Thoracic aorta (tissue), 2 donors: ENCODE data around the gene MARCHF9. TPM values are rescaled to one million over a fixed set of nuclear protein-coding genes. Genes with fewer than 3 reads are reported as not detected.

Source experiments
- ATAC-seq: fragments of 150-250 bp; one replicate; pipeline ENCODE4 v1.8.0; 2017; ENCODE audit warnings: low read depth; ENCODE audit not compliant: insufficient number of reproducible peaks, low FRiP score
- DNase-seq: peaks from one replicate; pipeline ENCODE4 v3.0.0-alpha.2; 2020; ENCODE audit warnings: low spot score
- H3K27ac ChIP-seq, 2 donors: fragments of 200-600 bp; sonication (generic); 1 replicate in 1 of 2; 2 replicates in 1 of 2; pipeline ENCODE4 v1.5.1; 2016; ENCODE audit warnings: mild to moderate bottlenecking in 2 of 2, moderate library complexity in 2 of 2
- H3K27me3 ChIP-seq: fragments of 200-600 bp; sonication (generic); replicated peaks from 2 replicates; pipeline ENCODE4 v1.6.0; 2016; ENCODE audit warnings: mild to moderate bottlenecking; ENCODE audit not compliant: insufficient read depth
- H3K36me3 ChIP-seq: fragments of 200-600 bp; sonication (generic); one replicate; pipeline ENCODE4 v1.5.1; 2016
- H3K4me1 ChIP-seq, 2 donors: fragments of 200-600 bp; sonication (generic); 1 replicate in 1 of 2; 2 replicates in 1 of 2; pipeline versions ENCODE4 v1.5.1 to v1.6.0; 2016; ENCODE audit warnings: low read depth in 2 of 2, mild to moderate bottlenecking in 1 of 2; ENCODE audit not compliant: control insufficient read depth in 1 of 2
- H3K4me3 ChIP-seq: fragments of 200-600 bp; sonication (generic); 2 replicates; pipeline ENCODE4 v1.5.1; 2016; ENCODE audit warnings: mild to moderate bottlenecking
- H3K9me3 ChIP-seq: fragments of 200-600 bp; sonication (generic); 2 replicates; pipeline ENCODE4 v1.5.1; 2016
- total RNA-seq, 2 donors: library from RNA; depleted of rRNA; stranded (reverse); fragments of >200 nt; gene quantifications; one replicate each; pipeline versions ENCODE4 v1.1.0 to v1.2.3, GENCODE V29; 2016
- TF ChIP-seq, protein P1 (sequence below): fragments of 200-600 bp; sonication (generic); IDR thresholded peaks from one replicate; pipeline ENCODE4 v1.5.1; 2019; ENCODE audit warnings: antibody characterized with exemption

The MARCHF9 gene
- total RNA-seq, 2 donors from 2014 or later: 8.8 to 11.2 TPM

DNA sequence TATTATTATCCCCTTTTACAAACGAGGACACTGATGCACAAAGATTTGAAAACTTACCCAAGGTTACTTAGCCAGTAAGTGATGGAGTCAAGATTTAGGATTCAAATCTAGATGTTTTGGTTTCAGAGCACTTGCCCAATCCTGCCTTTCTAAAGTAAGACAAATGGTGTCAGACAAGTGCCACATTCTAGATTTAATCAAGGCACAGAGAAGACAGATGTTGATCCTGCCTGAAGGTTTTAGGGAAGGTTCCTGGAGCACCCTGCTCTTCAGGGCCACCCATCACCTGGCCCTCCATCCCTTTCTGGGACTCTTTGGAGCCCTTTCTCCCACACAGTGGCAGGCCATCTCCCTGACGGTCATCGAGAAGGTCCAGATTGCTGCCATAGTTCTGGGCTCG, 2.9 kb downstream of the MARCHF9 start:
- ATAC-seq (no peak), DNase-seq (no peak)
- H3K36me3 ChIP-seq: peaks cover 14% of the 10 kb centered on the region
- no peaks in the 10 kb centered on the region for H3K9me3 ChIP-seq
- H3K4me1 ChIP-seq: peaks cover 15 to 20% of the 10 kb centered on the region in 2 donors
- H3K4me3 ChIP-seq: no peak overlapping the region
- TF ChIP-seq, protein P1, sequence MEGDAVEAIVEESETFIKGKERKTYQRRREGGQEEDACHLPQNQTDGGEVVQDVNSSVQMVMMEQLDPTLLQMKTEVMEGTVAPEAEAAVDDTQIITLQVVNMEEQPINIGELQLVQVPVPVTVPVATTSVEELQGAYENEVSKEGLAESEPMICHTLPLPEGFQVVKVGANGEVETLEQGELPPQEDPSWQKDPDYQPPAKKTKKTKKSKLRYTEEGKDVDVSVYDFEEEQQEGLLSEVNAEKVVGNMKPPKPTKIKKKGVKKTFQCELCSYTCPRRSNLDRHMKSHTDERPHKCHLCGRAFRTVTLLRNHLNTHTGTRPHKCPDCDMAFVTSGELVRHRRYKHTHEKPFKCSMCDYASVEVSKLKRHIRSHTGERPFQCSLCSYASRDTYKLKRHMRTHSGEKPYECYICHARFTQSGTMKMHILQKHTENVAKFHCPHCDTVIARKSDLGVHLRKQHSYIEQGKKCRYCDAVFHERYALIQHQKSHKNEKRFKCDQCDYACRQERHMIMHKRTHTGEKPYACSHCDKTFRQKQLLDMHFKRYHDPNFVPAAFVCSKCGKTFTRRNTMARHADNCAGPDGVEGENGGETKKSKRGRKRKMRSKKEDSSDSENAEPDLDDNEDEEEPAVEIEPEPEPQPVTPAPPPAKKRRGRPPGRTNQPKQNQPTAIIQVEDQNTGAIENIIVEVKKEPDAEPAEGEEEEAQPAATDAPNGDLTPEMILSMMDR: no peak
- H3K27ac ChIP-seq: no peak overlapping the region
- no peaks in the 10 kb centered on the region for H3K27me3 ChIP-seq

GRCh38 chr12:57758552-57759359, 3.9 kb downstream of the MARCHF9 start:
- Histone ChIP-seq H3K4me3 (no peak overlapping the region), H3K27ac (no peak overlapping the region), H3K4me1 (peaks cover 12 to 17% of the 10 kb centered on the region in 2 donors), H3K9me3 (no peaks in the 10 kb centered on the region), H3K27me3 (no peaks in the 10 kb centered on the region), H3K36me3 (peaks cover 14% of the 10 kb centered on the region)
- no peak for ATAC-seq
- DNase-seq: no peak
- TF ChIP-seq, protein P1: no peak

GRCh38 chr12:57759360-57759980, 4.6 kb downstream of the MARCHF9 start:
- H3K27me3 ChIP-seq: no peaks in the 10 kb centered on the region
- H3K27ac ChIP-seq: no peak overlapping the region
- TF ChIP-seq, protein P1: no peak
- no peak overlapping the region for H3K4me3 ChIP-seq
- no peak for ATAC-seq
- H3K9me3 ChIP-seq: no peaks in the 10 kb centered on the region
- no peak for DNase-seq
- peaks cover 10 to 15% of the 10 kb centered on the region in 2 donors for H3K4me1 ChIP-seq
- H3K36me3 ChIP-seq: peaks cover 14% of the 10 kb centered on the region

DNA sequence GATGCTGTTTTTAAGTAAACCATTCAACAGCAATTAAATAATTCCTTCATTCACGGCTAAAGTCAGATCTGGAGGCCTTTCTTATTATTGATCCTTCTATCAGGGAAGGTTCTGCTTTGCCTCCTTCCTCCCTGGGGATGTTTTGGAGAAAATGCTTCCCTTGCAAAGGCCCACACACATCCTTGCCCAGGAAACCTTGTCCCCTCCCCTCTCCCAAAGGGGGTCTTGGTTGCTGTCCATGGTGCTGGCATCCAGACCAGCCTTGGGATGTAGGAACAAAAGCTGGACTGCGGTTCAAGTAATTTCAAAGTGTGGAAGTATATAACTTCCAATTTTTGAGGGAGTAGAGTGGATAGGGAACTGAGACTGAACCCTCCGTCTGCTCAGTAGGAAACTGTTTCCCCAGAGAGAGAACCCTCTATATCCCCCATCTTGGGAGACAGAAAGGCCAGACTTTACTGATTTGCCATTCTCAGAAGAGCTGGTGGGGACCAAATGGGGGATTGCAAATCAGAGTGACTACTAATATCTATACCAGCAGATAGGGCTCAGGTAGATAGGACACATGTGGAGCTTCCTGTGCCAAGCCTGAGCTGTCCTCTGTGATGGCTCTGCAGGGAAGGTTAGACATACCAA, 5.6 kb downstream of the MARCHF9 start:
- no peak overlapping the region for H3K4me3 ChIP-seq
- no peak overlapping the region for H3K27ac ChIP-seq
- ATAC-seq: no peak

More for the DNA sequence above, 5.6 kb downstream of the MARCHF9 start:
- H3K36me3 ChIP-seq: peaks cover 14% of the 10 kb centered on the region
- no peak for DNase-seq
- TF ChIP-seq, protein P1: no peak
- H3K27me3 ChIP-seq: no peaks in the 10 kb centered on the region
- peaks cover 15 to 23% of the 10 kb centered on the region in 2 donors for H3K4me1 ChIP-seq
- no peaks in the 10 kb centered on the region for H3K9me3 ChIP-seq
